ENCODE results near the gene FRMPD4. TPM values are rescaled to one million over a fixed set of nuclear protein-coding genes. Genes with fewer than 3 reads are reported as not detected.

Gene FRMPD4
- polyA plus RNA-seq, 6 donors from 2014 or later: not detected

DNA sequence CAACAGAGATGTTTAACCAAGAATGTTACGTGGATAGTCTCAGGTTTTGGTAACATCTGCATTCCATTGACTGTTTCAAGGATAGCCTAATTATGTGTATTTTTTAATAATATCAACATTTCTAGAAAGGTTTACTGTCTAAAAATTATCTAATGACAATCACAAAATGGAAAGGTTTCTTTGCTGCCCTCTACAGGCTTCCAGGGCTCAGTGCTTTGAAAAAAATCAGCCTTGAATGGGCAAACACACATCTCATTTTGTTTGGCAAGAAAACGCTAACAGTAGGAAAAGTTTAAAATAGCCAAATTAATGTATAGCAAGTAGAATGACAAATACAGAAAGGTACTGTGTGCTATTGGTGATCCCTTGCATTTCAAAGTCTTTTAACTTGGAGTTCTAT lies 429.6 kb downstream of the FRMPD4 start:
- ATAC-seq (ENCODE audit: low read depth in 2 of 2) (no peak), DNase-seq (no peak)
- Mint-ChIP-seq H3K27ac (no peak overlapping the region), H3K27me3 (no peaks in the 10 kb centered on the region), H3K9me3 (no peaks in the 10 kb centered on the region), H3K4me3 (no peak overlapping the region), H3K36me3 (no peaks in the 10 kb centered on the region), H3K4me1 (peaks cover 4 to 11% (median 5%) of the 10 kb centered on the region in 3 donors)

DNA sequence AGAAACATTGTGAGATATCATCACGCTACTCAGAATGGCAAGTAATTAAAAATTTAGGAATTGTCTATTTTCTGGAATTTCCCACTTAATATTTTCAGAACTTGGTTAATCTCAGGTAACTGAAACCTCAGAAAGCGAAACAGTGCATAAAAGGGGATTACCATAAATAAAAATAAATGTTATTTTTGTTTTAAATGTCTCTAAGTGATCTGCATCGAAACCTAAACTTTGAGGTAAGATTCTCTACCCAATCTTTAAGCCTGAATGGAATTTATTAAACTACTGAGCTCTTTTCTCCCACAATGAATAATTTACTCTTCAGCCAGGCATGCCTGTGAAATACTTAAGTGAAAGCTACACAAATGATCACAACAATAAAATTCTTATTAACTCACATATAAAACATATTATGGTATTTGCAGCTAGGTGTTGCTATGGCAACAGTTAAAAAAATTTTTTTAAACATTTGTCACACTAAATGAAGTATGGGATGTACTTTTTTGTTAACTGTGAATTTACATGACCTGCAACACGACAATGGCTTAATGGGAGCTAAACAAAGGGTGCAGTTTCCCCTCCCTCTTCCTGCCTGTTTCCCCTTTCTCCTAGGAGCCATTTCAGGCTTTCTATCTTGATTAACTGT lies 432.7 kb downstream of the FRMPD4 start:
- H3K9me3 Mint-ChIP-seq: no peaks in the 10 kb centered on the region
- peaks cover 0 to 5% (median 3%) of the 10 kb centered on the region in 3 donors for H3K27me3 Mint-ChIP-seq
- ATAC-seq (ENCODE audit: low read depth in 2 of 2): no peak
- H3K27ac Mint-ChIP-seq: peak overlapping the region in 1 of 6 donors; percentile 55
- H3K4me3 Mint-ChIP-seq: peak overlapping the region in 1 of 8 donors; percentile 48
- DNase-seq: no peak
- H3K36me3 Mint-ChIP-seq: no peaks in the 10 kb centered on the region
- H3K4me1 Mint-ChIP-seq: peaks cover 4 to 11% (median 5%) of the 10 kb centered on the region in 3 donors

DNA sequence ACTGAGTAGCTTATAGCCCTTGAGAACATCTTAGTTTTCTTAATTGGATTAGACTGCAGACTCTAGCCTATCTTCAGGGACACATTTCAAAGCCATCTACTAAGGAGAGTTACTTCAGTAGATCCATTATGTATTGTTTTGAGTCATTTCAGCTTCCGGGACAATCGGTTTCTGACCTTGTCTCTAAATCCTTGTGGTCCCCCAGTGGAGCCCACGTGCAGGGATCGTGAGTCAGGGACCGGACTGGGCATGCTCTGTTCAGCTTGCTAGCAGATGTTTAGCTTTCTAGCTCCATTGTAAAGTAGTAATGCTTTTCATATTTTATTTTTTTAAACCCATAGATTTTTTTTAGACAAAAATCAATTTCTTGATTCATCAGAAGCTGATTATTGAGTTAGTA lies 441.0 kb downstream of the FRMPD4 start:
- Mint-ChIP-seq H3K4me1 (no peaks in the 10 kb centered on the region), H3K4me3 (no peak overlapping the region), H3K9me3 (peaks cover 0 to 5% (median 0%) of the 10 kb centered on the region in 7 donors), H3K27ac (no peak overlapping the region), H3K27me3 (peaks cover 11 to 19% (median 16%) of the 10 kb centered on the region in 3 donors), H3K36me3 (peaks cover 0 to 6% of the 10 kb centered on the region in 2 donors)
- DNase-seq (no peak), ATAC-seq (ENCODE audit: low read depth in 2 of 2) (no peak)

DNA sequence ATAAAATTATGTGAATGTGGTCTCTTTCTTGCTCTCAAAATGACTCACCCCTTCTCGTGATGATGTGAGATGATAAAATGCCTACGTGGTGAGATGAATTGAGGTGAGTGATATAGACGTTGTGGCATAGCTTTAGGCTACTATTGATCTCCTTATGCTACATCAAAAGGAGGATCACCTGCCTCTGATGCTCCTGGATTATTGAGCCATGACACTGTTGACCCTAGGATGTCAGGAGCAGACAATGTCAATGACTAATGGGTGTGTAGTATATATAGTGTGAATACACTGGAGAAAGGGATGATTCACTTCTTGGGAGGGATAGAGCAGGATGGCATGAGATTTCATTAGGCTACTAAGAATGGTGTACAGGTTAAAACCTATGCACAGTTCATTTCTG lies 442.3 kb downstream of the FRMPD4 start:
- Mint-ChIP-seq H3K4me1 (no peaks in the 10 kb centered on the region), H3K36me3 (peaks cover 0 to 6% of the 10 kb centered on the region in 2 donors), H3K27me3 (peaks cover 8 to 23% (median 12%) of the 10 kb centered on the region in 3 donors), H3K4me3 (no peak overlapping the region), H3K9me3 (peaks cover 0 to 8% (median 0%) of the 10 kb centered on the region in 7 donors), H3K27ac (no peak overlapping the region)
- DNase-seq (no peak), ATAC-seq (ENCODE audit: low read depth in 2 of 2) (no peak)

DNA sequence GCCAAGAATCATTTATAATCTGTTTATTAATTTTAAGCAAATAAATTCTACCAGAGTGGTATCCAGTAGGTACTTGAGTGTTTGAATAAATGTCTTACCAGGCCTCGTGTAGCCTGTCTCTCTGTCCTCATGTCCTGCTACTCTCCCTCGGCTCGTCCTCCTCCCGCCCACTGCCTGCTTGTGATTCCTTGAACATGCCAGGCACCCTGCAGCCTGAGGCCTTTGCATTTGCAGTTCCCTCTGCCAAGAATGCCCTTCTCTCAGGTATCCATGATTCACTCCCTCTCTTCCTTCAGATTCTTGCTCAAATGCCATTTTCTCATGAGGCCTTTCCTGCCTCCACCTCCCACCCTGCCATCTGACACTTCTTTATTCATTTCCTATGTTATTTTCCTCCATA lies 443.3 kb downstream of the FRMPD4 start:
- H3K9me3 Mint-ChIP-seq: peaks cover 0 to 10% (median 0%) of the 10 kb centered on the region in 7 donors
- peak overlapping the region in 1 of 6 donors; percentile 14 for H3K27ac Mint-ChIP-seq
- peaks cover 0 to 6% of the 10 kb centered on the region in 2 donors for H3K36me3 Mint-ChIP-seq
- H3K4me1 Mint-ChIP-seq: no peaks in the 10 kb centered on the region
- DNase-seq: no peak
- H3K27me3 Mint-ChIP-seq: peaks cover 8 to 27% (median 11%) of the 10 kb centered on the region in 3 donors
- H3K4me3 Mint-ChIP-seq: no peak overlapping the region
- ATAC-seq (ENCODE audit: low read depth in 2 of 2): no peak

DNA sequence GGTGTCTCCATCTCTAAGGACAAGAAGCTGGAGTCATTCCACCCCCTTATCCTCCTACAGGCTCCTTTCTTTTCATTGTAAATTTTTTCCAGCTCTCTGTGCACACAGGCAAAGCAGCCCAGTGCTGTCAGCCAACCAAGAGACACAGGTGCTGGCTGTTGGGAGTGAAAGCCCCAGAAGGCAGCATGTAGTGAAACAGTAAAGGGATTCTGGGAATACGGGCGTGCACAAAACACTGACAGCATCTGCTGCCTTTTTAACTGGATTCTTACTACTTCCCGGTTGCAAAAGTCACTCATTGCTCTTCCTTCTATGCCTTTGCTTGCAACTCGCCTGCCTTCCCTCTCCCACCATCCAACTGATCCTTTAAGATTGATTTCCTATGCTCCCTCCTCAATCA lies 444.4 kb downstream of the FRMPD4 start:
- Mint-ChIP-seq H3K27ac (no peak overlapping the region), H3K9me3 (peaks cover 0 to 4% (median 0%) of the 10 kb centered on the region in 7 donors), H3K27me3 (peaks cover 4 to 17% (median 5%) of the 10 kb centered on the region in 3 donors), H3K36me3 (no peaks in the 10 kb centered on the region), H3K4me3 (no peak overlapping the region), H3K4me1 (no peaks in the 10 kb centered on the region)
- ATAC-seq (ENCODE audit: low read depth in 2 of 2) (no peak), DNase-seq (no peak)

DNA sequence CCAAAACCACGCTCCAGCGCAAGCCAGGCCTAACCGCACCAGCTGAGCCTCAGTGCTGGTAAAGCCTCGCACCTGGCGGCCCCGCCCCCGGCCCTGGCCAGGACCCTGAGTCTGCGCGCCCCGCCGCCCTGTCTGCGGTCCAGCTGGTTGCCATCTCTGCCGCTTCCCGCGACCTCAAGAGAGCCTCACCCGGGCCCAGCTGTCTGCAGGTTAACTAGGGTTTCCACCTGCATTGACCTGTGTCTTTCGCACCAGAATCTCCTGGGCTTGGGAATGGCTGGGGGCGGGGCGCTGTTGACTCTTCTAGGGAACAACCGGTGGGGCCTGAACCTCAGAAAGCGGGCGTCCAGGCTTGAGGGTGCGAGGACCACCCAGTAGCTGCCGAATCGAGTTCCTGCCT lies 445.3 kb downstream of the FRMPD4 start:
- no peaks in the 10 kb centered on the region for H3K4me1 Mint-ChIP-seq
- ATAC-seq (ENCODE audit: low read depth in 2 of 2): no peak
- peaks cover 0 to 4% (median 0%) of the 10 kb centered on the region in 7 donors for H3K9me3 Mint-ChIP-seq

DNA sequence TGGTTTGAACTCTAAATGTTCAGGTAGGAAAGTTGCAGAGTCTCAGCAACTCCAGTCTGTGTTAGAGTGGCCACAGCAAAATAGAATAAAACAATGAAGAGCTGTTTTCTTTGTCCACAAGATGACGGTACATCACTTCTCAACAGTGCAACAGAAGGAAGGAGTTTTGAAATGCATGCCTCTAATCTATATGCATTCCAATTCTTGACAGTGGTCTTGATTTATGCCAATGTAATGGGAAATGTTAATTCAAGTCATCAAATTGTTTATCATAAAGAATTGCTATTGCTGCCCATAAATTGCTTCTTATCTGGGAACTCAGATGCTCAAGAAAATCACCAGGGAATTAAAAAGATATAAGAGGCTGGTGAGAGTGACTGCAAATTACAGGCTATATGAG lies 457.4 kb downstream of the FRMPD4 start:
- ATAC-seq (ENCODE audit: low read depth in 2 of 2) (no peak), DNase-seq (no peak)
- Mint-ChIP-seq H3K27me3 (peaks cover 0 to 13% (median 9%) of the 10 kb centered on the region in 3 donors), H3K36me3 (no peaks in the 10 kb centered on the region), H3K27ac (peak overlapping the region in 1 of 6 donors; percentile 11), H3K9me3 (peaks cover 0 to 4% (median 0%) of the 10 kb centered on the region in 7 donors), H3K4me1 (no peaks in the 10 kb centered on the region), H3K4me3 (no peak overlapping the region)

More for the DNA sequence above, 445.3 kb downstream of the FRMPD4 start:
- Mint-ChIP-seq H3K27me3 (peaks cover 4 to 16% (median 5%) of the 10 kb centered on the region in 3 donors), H3K36me3 (no peaks in the 10 kb centered on the region), H3K4me3 (no peak overlapping the region), H3K27ac (no peak overlapping the region)
- DNase-seq: no peak

DNA sequence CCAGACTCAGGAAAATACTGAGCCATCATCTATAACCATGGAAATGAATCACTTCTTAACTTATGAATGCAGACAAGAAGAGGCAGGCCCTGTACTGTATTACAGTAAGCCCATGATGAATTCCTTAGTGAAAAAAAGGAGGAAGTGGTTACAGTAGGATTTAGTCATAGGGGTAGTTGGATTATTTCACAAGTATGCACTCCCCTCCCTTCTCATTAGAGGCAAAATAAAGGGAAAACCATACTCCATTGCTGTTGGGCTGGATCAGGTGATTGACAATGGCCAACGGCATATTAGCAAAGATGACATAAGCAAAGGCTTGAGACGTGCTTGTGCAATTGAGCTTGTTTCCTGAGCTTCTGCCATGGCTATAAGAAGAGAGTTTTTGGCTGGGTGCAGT lies 471.8 kb downstream of the FRMPD4 start:
- no peaks in the 10 kb centered on the region for H3K36me3 Mint-ChIP-seq
- peaks cover 5 to 10% (median 9%) of the 10 kb centered on the region in 3 donors for H3K27me3 Mint-ChIP-seq
- ATAC-seq (ENCODE audit: low read depth in 2 of 2) (no peak), DNase-seq (no peak)
- no peak overlapping the region for H3K4me3 Mint-ChIP-seq
- peaks cover 0 to 4% (median 0%) of the 10 kb centered on the region in 7 donors for H3K9me3 Mint-ChIP-seq
- peak overlapping the region in 1 of 6 donors; percentile 69 for H3K27ac Mint-ChIP-seq
- no peaks in the 10 kb centered on the region for H3K4me1 Mint-ChIP-seq

DNA sequence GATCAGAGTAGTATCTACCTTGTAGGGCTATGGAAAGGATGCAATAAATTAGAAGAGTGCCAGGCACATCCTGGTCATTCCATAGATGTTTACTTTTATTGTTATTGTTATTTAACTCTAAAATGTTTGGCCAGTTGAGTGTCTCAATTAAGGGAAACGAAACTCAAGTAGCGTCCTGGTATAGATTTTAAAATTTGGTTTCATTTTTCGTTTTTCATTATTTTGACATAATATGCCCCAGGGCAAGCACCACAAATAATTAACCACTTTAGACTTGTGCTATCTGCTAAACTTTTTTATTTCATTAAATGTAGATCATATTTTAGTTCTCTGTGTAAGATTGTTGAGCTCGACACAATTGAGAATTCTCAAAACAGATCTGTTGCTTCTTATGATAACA lies 473.2 kb downstream of the FRMPD4 start:
- Mint-ChIP-seq H3K4me3 (no peak overlapping the region), H3K4me1 (no peaks in the 10 kb centered on the region), H3K9me3 (peaks cover 0 to 2% (median 0%) of the 10 kb centered on the region in 7 donors), H3K36me3 (no peaks in the 10 kb centered on the region), H3K27ac (no peak overlapping the region), H3K27me3 (peaks cover 5 to 9% (median 9%) of the 10 kb centered on the region in 3 donors)
- no peak for DNase-seq
- no peak for ATAC-seq (ENCODE audit: low read depth in 2 of 2)

DNA sequence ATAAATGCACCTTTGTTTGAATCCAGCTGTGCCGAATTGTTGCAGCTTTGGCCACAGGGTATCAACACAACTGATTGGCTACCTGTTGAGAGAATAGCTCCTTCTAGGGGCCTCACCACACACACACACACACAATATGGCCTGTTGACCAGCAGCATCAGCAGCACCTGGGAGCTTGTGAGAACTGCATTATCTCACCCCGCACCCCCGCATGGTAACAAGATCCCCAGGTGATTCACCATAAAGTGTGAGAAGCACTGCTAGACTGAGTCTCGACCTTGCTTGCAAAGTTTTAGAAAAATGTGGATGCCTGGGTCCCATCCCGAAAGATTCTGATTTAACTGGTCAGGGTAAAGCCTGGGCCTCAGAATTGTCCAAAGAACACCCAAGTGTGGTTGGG lies 476.0 kb downstream of the FRMPD4 start:
- H3K27ac Mint-ChIP-seq: no peak overlapping the region
- H3K4me3 Mint-ChIP-seq: no peak overlapping the region
- DNase-seq: no peak
- no peak for ATAC-seq (ENCODE audit: low read depth in 2 of 2)
- peaks cover 0 to 14% (median 0%) of the 10 kb centered on the region in 3 donors for H3K27me3 Mint-ChIP-seq
- peaks cover 0 to 4% (median 0%) of the 10 kb centered on the region in 7 donors for H3K9me3 Mint-ChIP-seq
- H3K36me3 Mint-ChIP-seq: no peaks in the 10 kb centered on the region
- no peaks in the 10 kb centered on the region for H3K4me1 Mint-ChIP-seq

DNA sequence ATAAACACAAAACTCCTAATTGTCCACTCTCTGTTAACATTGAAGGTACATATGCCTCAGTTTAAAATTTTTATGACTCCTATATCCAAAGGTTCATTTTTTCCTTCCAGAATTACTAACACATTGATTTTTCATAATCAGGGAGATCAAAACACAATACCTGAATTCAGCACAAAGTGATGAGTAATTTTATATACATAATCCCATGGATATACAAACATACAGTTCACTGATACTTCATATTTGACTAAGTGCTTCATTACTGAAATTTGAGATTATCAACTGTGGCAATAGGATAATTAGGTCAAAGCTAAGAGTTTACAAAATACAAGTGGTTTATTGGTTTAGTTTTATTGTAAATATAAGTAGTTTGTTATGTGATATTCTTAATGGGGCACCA lies 476.8 kb downstream of the FRMPD4 start:
- ATAC-seq (ENCODE audit: low read depth in 2 of 2) (no peak), DNase-seq (no peak)
- Mint-ChIP-seq H3K27me3 (peaks cover 0 to 14% (median 0%) of the 10 kb centered on the region in 3 donors), H3K27ac (no peak overlapping the region), H3K9me3 (peaks cover 0 to 8% (median 0%) of the 10 kb centered on the region in 7 donors), H3K4me1 (no peaks in the 10 kb centered on the region), H3K4me3 (no peak overlapping the region), H3K36me3 (no peaks in the 10 kb centered on the region)

DNA sequence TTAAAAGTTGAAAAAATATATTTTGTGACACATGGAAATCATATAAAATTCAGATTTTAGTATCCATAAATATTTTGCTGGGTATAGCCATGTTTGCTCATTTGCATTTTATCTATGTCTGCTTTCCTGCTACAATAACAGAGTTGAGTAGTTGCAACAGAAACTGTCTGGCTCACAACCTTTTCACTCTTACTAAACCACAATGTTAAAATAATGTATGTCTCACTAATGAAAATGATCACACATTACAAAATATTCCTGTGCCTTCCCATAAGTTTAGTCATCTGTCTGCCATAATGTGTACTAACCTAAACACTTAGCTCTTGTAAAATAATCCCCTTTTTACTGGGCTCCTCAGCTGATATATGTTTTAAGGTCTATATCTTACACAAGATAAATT lies 479.0 kb downstream of the FRMPD4 start:
- Mint-ChIP-seq H3K36me3 (no peaks in the 10 kb centered on the region), H3K27me3 (peaks cover 0 to 14% (median 0%) of the 10 kb centered on the region in 3 donors), H3K9me3 (peaks cover 0 to 17% (median 6%) of the 10 kb centered on the region in 7 donors), H3K4me1 (no peaks in the 10 kb centered on the region), H3K4me3 (no peak overlapping the region), H3K27ac (no peak overlapping the region)
- ATAC-seq (ENCODE audit: low read depth in 2 of 2) (no peak), DNase-seq (no peak)

DNA sequence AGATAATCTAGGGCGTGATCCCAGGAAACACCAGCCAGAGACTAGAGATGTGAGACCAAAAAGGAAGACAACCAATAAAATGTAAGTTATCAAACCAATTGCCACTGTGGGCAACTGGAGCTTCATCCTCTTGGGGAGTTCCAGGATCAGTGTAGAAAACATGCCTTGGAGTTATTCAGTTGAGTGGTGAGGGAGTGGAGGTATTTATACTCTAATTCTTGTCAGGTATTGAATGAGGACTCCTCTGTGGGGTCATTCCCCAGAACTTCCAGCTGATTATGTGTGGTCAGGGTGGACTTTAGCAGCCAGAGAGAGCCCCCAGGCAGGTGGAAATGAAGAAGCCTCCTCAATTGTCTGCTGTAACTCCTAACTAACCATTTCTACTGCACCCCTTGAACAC lies 509.0 kb downstream of the FRMPD4 start:
- DNase-seq: no peak
- Mint-ChIP-seq H3K4me1 (no peaks in the 10 kb centered on the region), H3K9me3 (peaks cover 0 to 8% (median 5%) of the 10 kb centered on the region in 7 donors), H3K4me3 (no peak overlapping the region), H3K27ac (no peak overlapping the region), H3K36me3 (no peaks in the 10 kb centered on the region), H3K27me3 (peaks cover 16 to 37% (median 18%) of the 10 kb centered on the region in 3 donors)
- no peak for ATAC-seq (ENCODE audit: low read depth in 2 of 2)
